Embryonic facial prominence (tissue), 1 donor: ENCODE data around the gene ATG16L2.

Source experiments
- DNase-seq: peaks from one replicate; pipeline ENCODE4 v3.0.0-alpha.2; 2016; ENCODE audit errors: extremely low spot score

ATG16L2 gene

GRCh38 chr11:72814286-72815109 is at the start of gene ATG16L2:
Gene ATG16L2 (plus strand): TSS chr11:72814411. CDS start chr11:72814446, 35 bp downstream.
- DNase-seq = peak; percentile 42

- DNase-seq = no peak
These were observed 49.7 kb upstream of the ATG16L2 start for GRCh38 chr11:72764503-72764902.

GRCh38 chr11:72766152-72766902 is 47.9 kb upstream of the ATG16L2 start:
- DNase-seq = no peak

GRCh38 chr11:72767203-72768062 is 46.8 kb upstream of the ATG16L2 start:
- DNase-seq = no peak

- no peak for DNase-seq
These were observed 45.6 kb upstream of the ATG16L2 start for GRCh38 chr11:72768581-72768980.

- no peak for DNase-seq
These were observed 44.5 kb upstream of the ATG16L2 start for GRCh38 chr11:72769680-72770079.

- DNase-seq = no peak
These were observed 43.4 kb upstream of the ATG16L2 start for GRCh38 chr11:72770799-72771198.

- DNase-seq = no peak
These were observed 42.7 kb upstream of the ATG16L2 start for GRCh38 chr11:72771507-72771906.

GRCh38 chr11:72772059-72772458 is 42.2 kb upstream of the ATG16L2 start:
- no peak for DNase-seq

- DNase-seq = no peak
These were observed 40.9 kb upstream of the ATG16L2 start for GRCh38 chr11:72773291-72773690.

- DNase-seq = no peak
These were observed 40.5 kb upstream of the ATG16L2 start for GRCh38 chr11:72773696-72774095.

- DNase-seq = no peak
These were observed 39.7 kb upstream of the ATG16L2 start for GRCh38 chr11:72774499-72774898.

GRCh38 chr11:72775288-72776110 is 38.7 kb upstream of the ATG16L2 start:
- no peak for DNase-seq

- no peak for DNase-seq
These were observed 37.9 kb upstream of the ATG16L2 start for GRCh38 chr11:72776117-72776843.

- DNase-seq = no peak
These were observed 37.1 kb upstream of the ATG16L2 start for GRCh38 chr11:72776844-72777754.

GRCh38 chr11:72777755-72778278 is 36.4 kb upstream of the ATG16L2 start:
- DNase-seq = no peak

GRCh38 chr11:72778535-72779494 is 35.4 kb upstream of the ATG16L2 start:
- DNase-seq = no peak
